Measurements from ENCODE around the gene CYP2A7. TPM values are rescaled to one million over a fixed set of nuclear protein-coding genes. Genes with fewer than 3 reads are reported as not detected.
"Not testable (repeated sequence)": the region's sequence is repeated elsewhere in the genome, so short reads cannot be mapped to it uniquely, and the experiment has no call there.

CYP2A7 gene
- total RNA-seq, 5 donors from 2014 or later (not counting 1 experiment from before 2014, with no cell fraction given): not detected

DNA sequence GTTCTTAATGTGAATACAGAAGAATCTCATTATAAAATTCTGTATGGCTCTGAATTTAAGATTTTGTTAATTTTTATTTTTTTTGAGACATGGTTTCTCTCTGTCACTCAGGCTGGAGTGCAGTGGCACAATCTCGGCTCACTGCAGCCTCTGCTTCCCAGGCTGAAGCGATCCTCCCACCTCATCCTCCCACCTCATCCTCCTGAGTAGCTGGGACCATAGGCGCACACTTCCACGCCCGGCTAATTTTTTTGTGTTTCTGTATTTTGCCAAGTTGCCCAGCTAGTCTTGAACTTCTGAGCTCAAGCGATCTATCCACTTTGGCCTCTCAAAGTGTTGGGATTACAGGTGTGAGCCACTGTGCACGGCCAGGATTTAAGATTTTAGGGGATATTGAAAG, 14.3 kb downstream of the CYP2A7 start:
- H3K9me3 ChIP-seq: no peaks in the 10 kb centered on the region
- no peaks in the 10 kb centered on the region for H3K4me1 ChIP-seq (ENCODE audit: control insufficient read depth in 1 of 2, extremely low read depth in 1 of 2, insufficient read depth in 2 of 2, low read length in 2 of 2)
- ChIA-PET POLR2A (no interaction called here), CTCF (no interaction called here)
- DNase-seq (no peak), ATAC-seq (replicated peaks in 1 of 4) (no peak)
- Mint-ChIP-seq H3K36me3 (no peaks in the 10 kb centered on the region), H3K27me3 (peaks cover 7 to 8% of the 10 kb centered on the region in 2 donors), H3K4me1 (no peaks in the 10 kb centered on the region), H3K27ac (no peak overlapping the region), H3K4me3 (no peak overlapping the region), H3K9me3 (no peaks in the 10 kb centered on the region)
- H3K36me3 ChIP-seq (ENCODE audit: control insufficient read depth in 2 of 2, extremely low read depth in 1 of 2, insufficient read depth in 1 of 2, low read length in 1 of 2): no peaks in the 10 kb centered on the region
- H3K4me3 ChIP-seq (ENCODE audit: control insufficient read depth in 1 of 2, extremely low read depth in 1 of 2, low read length in 1 of 2): no peak overlapping the region
- 57% methylated on average over 2 of the region's 7 CpGs for WGBS (ENCODE audit: insufficient coverage)
- H3K27ac ChIP-seq (ENCODE audit: low read length): no peak overlapping the region
- H3K27me3 ChIP-seq (replicated peaks in 1 of 2; ENCODE audit: control insufficient read depth in 2 of 2, extremely low read depth in 1 of 2, insufficient read depth in 2 of 2, low read length in 1 of 2): peaks cover 0 to 6% of the 10 kb centered on the region in 2 experiments

- H3K9me3 ChIP-seq; POLR2A ChIA-PET; H3K36me3 Mint-ChIP-seq; H3K36me3 ChIP-seq (ENCODE audit: control insufficient read depth in 2 of 2, extremely low read depth in 1 of 2, insufficient read depth in 1 of 2, low read length in 1 of 2); H3K4me3 ChIP-seq (ENCODE audit: control insufficient read depth in 1 of 2, extremely low read depth in 1 of 2, low read length in 1 of 2); DNase-seq; H3K4me1 ChIP-seq (ENCODE audit: control insufficient read depth in 1 of 2, extremely low read depth in 1 of 2, insufficient read depth in 2 of 2, low read length in 2 of 2); H3K27ac ChIP-seq (ENCODE audit: low read length); H3K9me3 Mint-ChIP-seq; H3K4me1 Mint-ChIP-seq; H3K4me3 Mint-ChIP-seq; H3K27me3 Mint-ChIP-seq; H3K27ac Mint-ChIP-seq; ATAC-seq (replicated peaks in 1 of 4); H3K27me3 ChIP-seq (replicated peaks in 1 of 2; ENCODE audit: control insufficient read depth in 2 of 2, extremely low read depth in 1 of 2, insufficient read depth in 2 of 2, low read length in 1 of 2): not testable (repeated sequence)
- CTCF ChIA-PET: interaction anchor here in 1 of 2 donors (0.6 kb wide), 1 partner anchor 166 kb away, joined by 3 read pairs; no protein-coding TSS in a partner anchor
- no CpG with 5 or more reads among the region's 9 CpGs for WGBS (ENCODE audit: insufficient coverage)
Measured at GRCh38 chr19:40864739-40865496, 17.1 kb downstream of the CYP2A7 start.

- H3K27me3 Mint-ChIP-seq: peaks cover 4 to 7% of the 10 kb centered on the region in 2 donors
- H3K4me3 Mint-ChIP-seq: no peak overlapping the region
- ATAC-seq (replicated peaks in 1 of 4) (no peak), DNase-seq (no peak)
- ChIA-PET POLR2A (no interaction called here), CTCF (no interaction called here)
- no peaks in the 10 kb centered on the region for H3K9me3 Mint-ChIP-seq
- Histone ChIP-seq H3K4me3 (ENCODE audit: control insufficient read depth in 1 of 2, extremely low read depth in 1 of 2, low read length in 1 of 2) (no peak overlapping the region), H3K36me3 (ENCODE audit: control insufficient read depth in 2 of 2, extremely low read depth in 1 of 2, insufficient read depth in 1 of 2, low read length in 1 of 2) (no peaks in the 10 kb centered on the region), H3K4me1 (ENCODE audit: control insufficient read depth in 1 of 2, extremely low read depth in 1 of 2, insufficient read depth in 2 of 2, low read length in 2 of 2) (no peaks in the 10 kb centered on the region), H3K27me3 (replicated peaks in 1 of 2; ENCODE audit: control insufficient read depth in 2 of 2, extremely low read depth in 1 of 2, insufficient read depth in 2 of 2, low read length in 1 of 2) (peaks cover 0 to 9% of the 10 kb centered on the region in 2 experiments), H3K9me3 (no peaks in the 10 kb centered on the region), H3K27ac (ENCODE audit: low read length) (no peak overlapping the region)
- 86% methylated on average over 2 of the region's 4 CpGs for WGBS (ENCODE audit: insufficient coverage)
- no peaks in the 10 kb centered on the region for H3K36me3 Mint-ChIP-seq
- H3K27ac Mint-ChIP-seq: no peak overlapping the region
- H3K4me1 Mint-ChIP-seq: no peaks in the 10 kb centered on the region
Measured at GRCh38 chr19:40862785-40863184, 19.2 kb downstream of the CYP2A7 start.

- H3K36me3 ChIP-seq (ENCODE audit: control insufficient read depth in 2 of 2, extremely low read depth in 1 of 2, insufficient read depth in 1 of 2, low read length in 1 of 2): no peaks in the 10 kb centered on the region
- POLR2A ChIA-PET: no interaction called here
- no CpG with 5 or more reads among the region's 3 CpGs for WGBS (ENCODE audit: insufficient coverage)
- H3K4me3 ChIP-seq (ENCODE audit: control insufficient read depth in 1 of 2, extremely low read depth in 1 of 2, low read length in 1 of 2): no peak overlapping the region
- H3K4me1 Mint-ChIP-seq: no peaks in the 10 kb centered on the region
- no peak for DNase-seq
- peaks cover 4 to 7% of the 10 kb centered on the region in 2 donors for H3K27me3 Mint-ChIP-seq
- CTCF ChIA-PET: no interaction called here
- no peak overlapping the region for H3K4me3 Mint-ChIP-seq
- no peak overlapping the region for H3K27ac ChIP-seq (ENCODE audit: low read length)
- H3K9me3 Mint-ChIP-seq: no peaks in the 10 kb centered on the region
- no peaks in the 10 kb centered on the region for H3K36me3 Mint-ChIP-seq
- H3K4me1 ChIP-seq (ENCODE audit: control insufficient read depth in 1 of 2, extremely low read depth in 1 of 2, insufficient read depth in 2 of 2, low read length in 2 of 2): no peaks in the 10 kb centered on the region
- H3K27me3 ChIP-seq (replicated peaks in 1 of 2; ENCODE audit: control insufficient read depth in 2 of 2, extremely low read depth in 1 of 2, insufficient read depth in 2 of 2, low read length in 1 of 2): peaks cover 0 to 9% of the 10 kb centered on the region in 2 experiments
- ATAC-seq (replicated peaks in 1 of 4): no peak
- H3K9me3 ChIP-seq: no peaks in the 10 kb centered on the region
- no peak overlapping the region for H3K27ac Mint-ChIP-seq
Measured at GRCh38 chr19:40862333-40862732, 19.7 kb downstream of the CYP2A7 start.

DNA sequence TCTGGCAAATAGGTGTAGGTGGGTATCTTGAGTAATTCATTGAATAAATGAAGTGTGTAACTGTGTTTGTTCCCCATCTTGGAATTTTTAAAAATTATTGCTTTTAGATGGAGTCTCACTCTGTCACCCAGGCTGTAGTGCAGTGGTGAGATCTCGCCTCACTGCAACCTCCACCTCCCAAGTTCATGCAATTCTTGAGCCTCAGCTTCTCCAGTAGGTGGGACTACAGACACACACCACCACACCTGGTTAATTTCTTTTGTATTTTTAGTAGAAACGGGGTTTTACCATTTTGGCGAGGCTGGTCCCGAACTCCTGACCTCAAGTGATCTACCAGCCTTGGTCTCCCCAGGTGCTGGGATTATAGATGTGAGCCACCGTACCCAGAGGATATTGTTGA, 23.9 kb downstream of the CYP2A7 start:
- Histone ChIP-seq H3K4me1 (ENCODE audit: control insufficient read depth in 1 of 2, extremely low read depth in 1 of 2, insufficient read depth in 2 of 2, low read length in 2 of 2) (no peaks in the 10 kb centered on the region), H3K9me3 (no peaks in the 10 kb centered on the region), H3K27me3 (replicated peaks in 1 of 2; ENCODE audit: control insufficient read depth in 2 of 2, extremely low read depth in 1 of 2, insufficient read depth in 2 of 2, low read length in 1 of 2) (peaks cover 0 to 4% of the 10 kb centered on the region in 2 experiments), H3K27ac (ENCODE audit: low read length) (no peak overlapping the region), H3K4me3 (ENCODE audit: control insufficient read depth in 1 of 2, extremely low read depth in 1 of 2, low read length in 1 of 2) (no peak overlapping the region), H3K36me3 (ENCODE audit: control insufficient read depth in 2 of 2, extremely low read depth in 1 of 2, insufficient read depth in 1 of 2, low read length in 1 of 2) (no peaks in the 10 kb centered on the region)
- WGBS (ENCODE audit: insufficient coverage): 100% methylated on average over 2 of the region's 5 CpGs
- POLR2A ChIA-PET: no interaction called here
- Mint-ChIP-seq H3K27ac (no peak overlapping the region), H3K36me3 (no peaks in the 10 kb centered on the region), H3K4me1 (no peaks in the 10 kb centered on the region), H3K27me3 (peaks cover 2 to 3% of the 10 kb centered on the region in 2 donors), H3K4me3 (no peak overlapping the region), H3K9me3 (no peaks in the 10 kb centered on the region)
- DNase-seq: no peak
- CTCF ChIA-PET: no interaction called here
- no peak for ATAC-seq (replicated peaks in 1 of 4)

DNA sequence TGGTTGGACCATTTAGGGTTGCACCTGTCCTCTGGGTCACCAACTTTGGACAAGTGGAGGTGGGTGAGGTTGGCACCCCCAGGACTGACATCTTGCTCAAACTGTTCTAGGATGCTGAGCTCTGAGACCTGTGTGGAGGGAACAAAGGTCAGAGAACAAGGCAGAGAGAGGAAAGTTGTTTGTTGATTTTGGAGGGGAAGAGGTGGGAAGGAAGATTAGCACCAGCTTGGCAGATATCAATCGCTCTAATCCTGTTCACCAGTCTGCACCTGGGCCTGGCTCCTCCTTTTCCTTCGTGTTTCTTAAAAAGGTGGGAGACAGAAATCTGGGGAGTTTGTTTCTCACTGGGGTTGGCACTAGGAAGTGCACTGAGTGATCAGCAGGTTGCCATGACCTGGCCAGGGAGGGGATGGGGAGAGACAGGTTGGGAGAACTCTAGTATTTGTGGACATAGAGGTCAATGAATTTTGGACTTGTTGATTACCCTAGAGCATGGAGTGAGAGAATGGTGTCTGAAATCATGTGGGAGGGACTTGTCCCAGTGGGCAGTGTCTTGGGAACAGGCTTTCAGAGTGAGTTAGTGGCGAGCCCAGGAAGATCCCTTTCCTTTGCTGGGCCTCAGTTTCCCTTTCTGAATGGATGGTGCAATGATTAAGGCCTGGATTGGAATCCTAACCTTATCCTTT, 29.4 kb downstream of the CYP2A7 start:
- POLR2A ChIA-PET; DNase-seq; H3K9me3 ChIP-seq; H3K27ac ChIP-seq (ENCODE audit: low read length); H3K4me1 ChIP-seq (ENCODE audit: control insufficient read depth in 1 of 2, extremely low read depth in 1 of 2, insufficient read depth in 2 of 2, low read length in 2 of 2); H3K27ac Mint-ChIP-seq; H3K36me3 ChIP-seq (ENCODE audit: control insufficient read depth in 2 of 2, extremely low read depth in 1 of 2, insufficient read depth in 1 of 2, low read length in 1 of 2); H3K4me3 ChIP-seq (ENCODE audit: control insufficient read depth in 1 of 2, extremely low read depth in 1 of 2, low read length in 1 of 2); H3K36me3 Mint-ChIP-seq; H3K4me3 Mint-ChIP-seq; CTCF ChIA-PET; ATAC-seq (replicated peaks in 1 of 4); H3K9me3 Mint-ChIP-seq: not testable (repeated sequence)
- peaks cover 0 to 29% of the 10 kb centered on the region in 2 experiments for H3K27me3 ChIP-seq (replicated peaks in 1 of 2; ENCODE audit: control insufficient read depth in 2 of 2, extremely low read depth in 1 of 2, insufficient read depth in 2 of 2, low read length in 1 of 2)
- H3K27me3 Mint-ChIP-seq: peaks cover 19 to 23% of the 10 kb centered on the region in 2 donors
- WGBS (ENCODE audit: insufficient coverage): 90% methylated on average over 2 of the region's 3 CpGs
- peaks cover 16 to 18% (median 16%) of the 10 kb centered on the region in 3 donors for H3K4me1 Mint-ChIP-seq

Measured in T-cell (primary cell).